OCI-LY7 (cell line): ENCODE data around the gene CHD1L. TPM values are rescaled to one million over a fixed set of nuclear protein-coding genes. Genes with fewer than 3 reads are reported as not detected.
"Not testable (repeated sequence)": the region's sequence is repeated elsewhere in the genome, so short reads cannot be mapped to it uniquely, and the experiment has no call there.

Experiments
- BruUV-seq: library from RNA; stranded (reverse); fragments of 400-500 nt; replicated peaks from 2 replicates; lab custom pipeline; 2021; lab: Mats Ljungman, UMichigan
- CTCF ChIA-PET: fragments of 300-600 bp; sonication (Branson Sonifier 250); formaldehyde crosslinking; loops from one replicate; lab custom pipeline; 2022; ENCODE audit warnings: antibody characterized with exemption; ENCODE audit not compliant: unreplicated experiment; lab: Charles Lee
- POLR2A ChIA-PET: fragments of 300-600 bp; sonication (Branson Sonifier 250); formaldehyde crosslinking; loops from one replicate; lab custom pipeline; 2022; ENCODE audit warnings: antibody characterized with exemption; lab: Charles Lee
- DNase-seq: peaks from one replicate; pipeline ENCODE4 v3.0.0-alpha.2; 2015; ENCODE audit warnings: low spot score
- H2AFZ ChIP-seq: fragments of 200-600 bp; sonication (generic), shearing (Covaris generic); 2 replicates; pipeline ENCODE4 v1.6.1; 2014; ENCODE audit warnings: mild to moderate bottlenecking, antibody characterized with exemption, low read length, moderate library complexity
- H3K27ac ChIP-seq: fragments of 200-600 bp; sonication (generic); 2 replicates; pipeline ENCODE4 v1.5.1; 2014; ENCODE audit warnings: mixed run types, low read depth, mild to moderate bottlenecking, moderate library complexity, low read length, inconsistent platforms; ENCODE audit not compliant: poor library complexity, severe bottlenecking
- H3K36me3 ChIP-seq: fragments of 200-600 bp; sonication (generic); 2 replicates; pipeline ENCODE4 v1.6.1; 2014; ENCODE audit warnings: mild to moderate bottlenecking, antibody characterized with exemption, low read length, moderate library complexity, mixed read lengths; ENCODE audit not compliant: insufficient read depth
- H3K4me1 ChIP-seq: fragments of 200-600 bp; sonication (generic); 2 replicates; pipeline ENCODE4 v1.5.1; 2014; ENCODE audit warnings: mild to moderate bottlenecking, low read length; ENCODE audit not compliant: insufficient read depth, poor library complexity, severe bottlenecking
- H3K4me2 ChIP-seq: fragments of 200-600 bp; sonication (generic); 2 replicates; pipeline ENCODE4 v1.6.1; 2014; ENCODE audit warnings: mild to moderate bottlenecking, low read length
- H3K4me3 ChIP-seq: fragments of 200-600 bp; sonication (generic); 2 replicates; pipeline ENCODE4 v1.5.1; 2014; ENCODE audit warnings: mild to moderate bottlenecking, low read depth, low read length; ENCODE audit not compliant: poor library complexity, severe bottlenecking
- H3K79me2 ChIP-seq: fragments of 200-600 bp; sonication (generic); 2 replicates; pipeline ENCODE4 v1.6.1; 2016; ENCODE audit warnings: low read depth, mild to moderate bottlenecking, low read length, moderate library complexity, mixed read lengths; ENCODE audit not compliant: insufficient read depth
- H3K9me2 ChIP-seq: fragments of 200-600 bp; sonication (generic); 2 replicates; pipeline ENCODE4 v1.6.1; 2016; ENCODE audit warnings: mild to moderate bottlenecking, low read length, mixed read lengths; ENCODE audit not compliant: insufficient read depth
- H3K9me3 ChIP-seq: fragments of 200-600 bp; sonication (generic); 2 replicates; pipeline ENCODE4 v1.6.1; 2014; ENCODE audit warnings: mild to moderate bottlenecking, mixed run types, low read length, mixed read lengths
- H4K20me1 ChIP-seq: fragments of 200-600 bp; sonication (generic); 2 replicates; pipeline ENCODE4 v1.6.1; 2014; ENCODE audit warnings: mild to moderate bottlenecking, antibody characterized with exemption, low read length, moderate library complexity, mixed read lengths; ENCODE audit not compliant: insufficient read depth
- EZH2phosphoT487 ChIP-seq: fragments of 200-600 bp; sonication (generic); IDR thresholded peaks from 2 replicates; pipeline ENCODE4 v1.6.1; 2018; ENCODE audit warnings: low read depth, borderline replicate concordance, mild to moderate bottlenecking, mixed run types, antibody characterized with exemption, low read length, moderate library complexity, mixed read lengths
- intact Hi-C: fragments of 100-400 bp; cut with micrococcal nuclease; formaldehyde crosslinking; loops from one replicate; pipeline ENCODE4 v1.10.0; 2022; ENCODE audit not compliant: unreplicated experiment
- total RNA-seq, 2 experiments: library from RNA; depleted of rRNA in 1 of 2; stranded (reverse); fragments of >200 nt in 1 of 2; shearing (Covaris generic) in 1 of 2; gene quantifications; 2 replicates each; pipeline ENCODE4 v1.2.3, GENCODE V29; 2014 to 2022
- TF ChIP-seq, protein P1 (sequence below): fragments of 200-600 bp; sonication (generic); conservative IDR thresholded peaks from 2 replicates; pipeline ENCODE4 v1.5.1; 2014; ENCODE audit warnings: mild to moderate bottlenecking, antibody characterized with exemption, low read length, moderate library complexity, mixed read lengths

Gene CHD1L
- total RNA-seq, 2 experiments from 2014 or later: 42.2 to 52.5 TPM

DNA sequence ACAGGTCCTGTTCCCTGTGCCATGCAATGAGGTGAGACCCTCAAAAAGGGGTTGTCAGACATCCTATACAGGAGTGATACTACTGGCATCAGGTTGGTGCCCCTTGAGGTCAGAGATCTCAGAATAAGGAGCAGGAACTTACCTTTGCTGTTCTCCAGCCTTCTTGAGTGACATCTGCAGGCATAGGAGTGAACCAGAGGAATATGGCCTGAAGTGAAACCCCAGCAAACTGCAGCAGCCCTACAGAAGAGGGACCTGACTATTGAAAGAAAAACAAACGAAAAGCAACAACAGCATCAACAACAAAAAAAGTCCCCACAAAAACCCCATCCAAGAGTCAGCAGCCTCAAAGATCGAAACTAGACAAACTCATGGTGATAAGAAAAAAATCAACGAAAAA is 74.5 kb downstream of the CHD1L start:
- no peak overlapping the region for H3K4me2 ChIP-seq
- no peaks in the 10 kb centered on the region for H4K20me1 ChIP-seq
- no peak overlapping the region for H3K27ac ChIP-seq
- CTCF ChIA-PET: no interaction called here
- no peak overlapping the region for H2AFZ ChIP-seq
- H3K4me3 ChIP-seq: no peak overlapping the region
- BruUV-seq: no TSS peak
- H3K79me2 ChIP-seq: no peaks in the 10 kb centered on the region
- TF ChIP-seq EZH2phosphoT487: no peak
- TF ChIP-seq, protein P1, sequence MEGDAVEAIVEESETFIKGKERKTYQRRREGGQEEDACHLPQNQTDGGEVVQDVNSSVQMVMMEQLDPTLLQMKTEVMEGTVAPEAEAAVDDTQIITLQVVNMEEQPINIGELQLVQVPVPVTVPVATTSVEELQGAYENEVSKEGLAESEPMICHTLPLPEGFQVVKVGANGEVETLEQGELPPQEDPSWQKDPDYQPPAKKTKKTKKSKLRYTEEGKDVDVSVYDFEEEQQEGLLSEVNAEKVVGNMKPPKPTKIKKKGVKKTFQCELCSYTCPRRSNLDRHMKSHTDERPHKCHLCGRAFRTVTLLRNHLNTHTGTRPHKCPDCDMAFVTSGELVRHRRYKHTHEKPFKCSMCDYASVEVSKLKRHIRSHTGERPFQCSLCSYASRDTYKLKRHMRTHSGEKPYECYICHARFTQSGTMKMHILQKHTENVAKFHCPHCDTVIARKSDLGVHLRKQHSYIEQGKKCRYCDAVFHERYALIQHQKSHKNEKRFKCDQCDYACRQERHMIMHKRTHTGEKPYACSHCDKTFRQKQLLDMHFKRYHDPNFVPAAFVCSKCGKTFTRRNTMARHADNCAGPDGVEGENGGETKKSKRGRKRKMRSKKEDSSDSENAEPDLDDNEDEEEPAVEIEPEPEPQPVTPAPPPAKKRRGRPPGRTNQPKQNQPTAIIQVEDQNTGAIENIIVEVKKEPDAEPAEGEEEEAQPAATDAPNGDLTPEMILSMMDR: no peak
- no peak for DNase-seq
- intact Hi-C loops: no loop called here
- H3K9me3 ChIP-seq: no peaks in the 10 kb centered on the region
- POLR2A ChIA-PET: no interaction called here
- H3K36me3 ChIP-seq: no peaks in the 10 kb centered on the region
- no peaks in the 10 kb centered on the region for H3K4me1 ChIP-seq
- no peaks in the 10 kb centered on the region for H3K9me2 ChIP-seq

DNA sequence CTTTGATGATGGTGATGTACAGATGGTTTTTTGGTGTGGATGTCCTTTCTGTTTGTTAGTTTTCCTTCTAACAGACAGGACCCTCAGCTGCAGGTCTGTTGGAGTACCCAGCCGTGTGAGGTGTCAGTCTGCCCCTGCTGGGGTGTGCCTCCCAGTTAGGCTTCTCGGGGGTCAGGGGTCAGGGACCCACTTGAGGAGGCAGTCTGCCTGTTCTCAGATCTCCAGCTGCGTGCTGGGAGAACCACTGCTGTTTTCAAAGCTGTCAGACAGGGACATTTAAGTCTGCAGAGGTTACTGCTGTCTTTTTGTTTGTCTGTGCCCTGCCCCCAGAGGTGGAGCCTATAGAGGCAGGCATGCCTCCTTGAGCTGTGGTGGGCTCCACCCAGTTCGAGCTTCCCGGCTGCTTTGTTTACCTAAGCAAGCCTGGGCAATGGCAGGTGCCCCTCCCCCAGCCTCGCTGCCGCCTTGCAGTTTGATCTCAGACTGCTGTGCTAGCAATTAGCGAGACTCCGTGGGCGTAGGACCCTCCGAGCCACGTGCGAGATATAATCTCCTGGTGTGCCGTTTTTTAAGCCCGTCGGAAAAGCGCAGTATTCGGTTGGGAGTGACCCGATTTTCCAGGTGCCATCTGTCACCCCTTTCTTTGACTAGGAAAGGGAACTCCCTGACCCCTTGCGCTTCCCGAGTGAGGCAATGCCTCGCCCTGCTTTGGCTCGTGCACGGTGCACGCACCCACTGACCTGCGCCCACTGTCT is 84.6 kb downstream of the CHD1L start:
- DNase-seq, H3K4me2 ChIP-seq, H3K9me2 ChIP-seq, H3K79me2 ChIP-seq, H3K9me3 ChIP-seq, H4K20me1 ChIP-seq, BruUV-seq, CTCF ChIA-PET, H2AFZ ChIP-seq, H3K36me3 ChIP-seq, H3K27ac ChIP-seq, H3K4me3 ChIP-seq, intact Hi-C loops, H3K4me1 ChIP-seq, POLR2A ChIA-PET: not testable (repeated sequence)

DNA sequence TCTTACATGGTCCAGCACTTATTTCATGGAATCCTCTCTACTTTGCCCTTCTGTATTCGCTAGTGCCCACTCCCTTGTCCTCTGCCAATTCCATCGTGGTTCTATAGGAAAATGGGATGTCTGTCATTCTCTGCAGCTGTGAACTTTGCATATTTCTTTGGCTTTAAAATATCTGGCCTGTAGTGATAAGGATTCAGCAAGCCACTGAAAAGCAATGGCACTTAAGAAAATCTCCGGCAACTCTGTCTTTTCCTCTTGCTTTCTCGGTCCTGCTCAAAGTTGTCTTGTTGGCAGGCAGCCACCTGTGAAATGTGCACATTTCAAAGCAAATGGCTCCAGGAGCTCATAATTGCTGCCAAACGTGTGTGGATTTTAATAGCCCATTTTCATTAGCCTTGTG is 91.8 kb downstream of the CHD1L start:
- H3K4me3 ChIP-seq: no peak overlapping the region

More for the DNA sequence above, 91.8 kb downstream of the CHD1L start:
- Histone ChIP-seq H3K27ac (no peak overlapping the region), H3K4me1 (no peaks in the 10 kb centered on the region), H2AFZ (no peak overlapping the region), H4K20me1 (no peaks in the 10 kb centered on the region), H3K79me2 (no peaks in the 10 kb centered on the region), H3K9me3 (no peaks in the 10 kb centered on the region), H3K9me2 (no peaks in the 10 kb centered on the region), H3K4me2 (no peak overlapping the region), H3K36me3 (no peaks in the 10 kb centered on the region)
- POLR2A ChIA-PET: no interaction called here
- intact Hi-C loops: no loop called here
- DNase-seq: no peak
- no TSS peak for BruUV-seq
- CTCF ChIA-PET: no interaction called here
- TF ChIP-seq, protein P1: no peak
- TF ChIP-seq EZH2phosphoT487: no peak
